B cell (primary cell): ENCODE data around the gene NPHP4. TPM values are rescaled to one million over a fixed set of nuclear protein-coding genes. Genes with fewer than 3 reads are reported as not detected.

ENCODE experiments used
- ATAC-seq: fragments of 200-7000 bp; cut with Tn5 transposase; one replicate; pipeline ENCODE4 v1.10.0; 2021; ENCODE audit warnings: low read depth, mild to moderate bottlenecking, moderate number of reproducible peaks, moderate library complexity
- CTCF ChIA-PET: fragments of 350-600 bp; sonication (Branson Sonifier 250); formaldehyde crosslinking; loops from one replicate; lab custom pipeline; 2021; ENCODE audit warnings: antibody characterized with exemption, inconsistent platforms; lab: Charles Lee
- POLR2A ChIA-PET: fragments of 350-600 bp; sonication (Branson Sonifier 250); formaldehyde crosslinking; loops from one replicate; lab custom pipeline; 2021; ENCODE audit warnings: antibody characterized with exemption; lab: Charles Lee
- DNase-seq: peaks from one replicate; pipeline ENCODE4 v3.0.0; 2013
- H2AFZ ChIP-seq: 2 replicates; pipeline ENCODE4 v1.6.1; 2012; ENCODE audit warnings: mild to moderate bottlenecking, low read depth, low read length; ENCODE audit not compliant: insufficient read depth, poor library complexity, severe bottlenecking
- H3K27ac ChIP-seq, 2 donors: 1 replicate in 1 of 2; 2 replicates in 1 of 2; pipeline ENCODE4 v1.5.1; 2012 to 2013; ENCODE audit warnings: low read length in 2 of 2, mild to moderate bottlenecking in 2 of 2, moderate library complexity in 1 of 2
- H3K27me3 ChIP-seq, 4 experiments: fragments of 200-600 bp in 1 of 4; sonication (generic) in 1 of 4; replicated peaks in 1 of 4; 1 replicate in 2 of 4; 2 replicates in 2 of 4; pipeline versions ENCODE4 v1.6.1 to v1.7.0; 2013 to 2016; ENCODE audit warnings: low read length in 3 of 4, mild to moderate bottlenecking in 2 of 4, mixed read lengths in 1 of 4, moderate library complexity in 1 of 4; ENCODE audit not compliant: insufficient read depth in 4 of 4, control insufficient read depth in 3 of 4; ENCODE audit errors: control extremely low read depth in 1 of 4
- H3K36me3 ChIP-seq, 2 experiments: replicated peaks in 1 of 2; 1 replicate in 1 of 2; 2 replicates in 1 of 2; pipeline versions ENCODE4 v1.6.1 to v1.7.1; 2013; ENCODE audit warnings: low read length in 1 of 2; ENCODE audit not compliant: insufficient read depth in 2 of 2, control insufficient read depth in 1 of 2; ENCODE audit errors: control extremely low read depth in 1 of 2, extremely low read depth in 1 of 2
- H3K4me1 ChIP-seq, 2 donors: fragments of 200-600 bp in 1 of 2; sonication (generic) in 1 of 2; 1 replicate in 1 of 2; 2 replicates in 1 of 2; pipeline versions ENCODE4 v1.5.1 to v1.6.1; 2013 to 2017; ENCODE audit warnings: low read length in 2 of 2; ENCODE audit not compliant: control insufficient read depth in 2 of 2, insufficient read depth in 2 of 2
- H3K4me2 ChIP-seq: replicated peaks from 2 replicates; pipeline ENCODE3; 2012; ENCODE audit warnings: mild to moderate bottlenecking, low read depth, low read length; ENCODE audit not compliant: poor library complexity, severe bottlenecking
- H3K4me3 ChIP-seq, 5 experiments: fragments of 200-600 bp in 1 of 5; sonication (generic) in 1 of 5; 1 replicate in 3 of 5; 2 replicates in 2 of 5; pipeline versions ENCODE4 v1.5.1 to v1.7.0; 2011 to 2016; ENCODE audit warnings: low read length in 4 of 5, mild to moderate bottlenecking in 4 of 5, low read depth in 2 of 5, control low read depth in 1 of 5, moderate library complexity in 1 of 5; ENCODE audit not compliant: insufficient read depth in 1 of 5; ENCODE audit errors: control extremely low read depth in 1 of 5, extremely low read depth in 1 of 5
- H3K79me2 ChIP-seq: fragments of 200-600 bp; sonication (generic); one replicate; pipeline ENCODE4 v1.6.0; 2016; ENCODE audit warnings: low read length; ENCODE audit not compliant: control insufficient read depth, insufficient read depth
- H3K9ac ChIP-seq: fragments of 200-600 bp; sonication (generic); 2 replicates; pipeline ENCODE4 v1.6.1; 2017; ENCODE audit warnings: mild to moderate bottlenecking, low read length, moderate library complexity
- H3K9me3 ChIP-seq, 3 donors: one replicate each; pipeline versions ENCODE4 v1.6.1 to v1.7.1; 2013; ENCODE audit warnings: low read length in 2 of 3; ENCODE audit not compliant: control insufficient read depth in 2 of 3, insufficient read depth in 1 of 3; ENCODE audit errors: control extremely low read depth in 1 of 3
- H4K20me1 ChIP-seq: 2 replicates; pipeline ENCODE4 v1.6.0; 2012; ENCODE audit warnings: mild to moderate bottlenecking, low read length; ENCODE audit not compliant: insufficient read depth, control insufficient read depth, poor library complexity, severe bottlenecking
- H3K27ac Mint-ChIP-seq: one replicate; pipeline ENCODE4 v1.8.0; 2021; ENCODE audit warnings: mixed read lengths
- H3K27me3 Mint-ChIP-seq: one replicate; pipeline ENCODE4 v1.8.0; 2021; ENCODE audit warnings: mixed read lengths
- H3K4me1 Mint-ChIP-seq: one replicate; pipeline ENCODE4 v1.8.0; 2021; ENCODE audit warnings: mixed read lengths
- H3K4me3 Mint-ChIP-seq: one replicate; pipeline ENCODE4 v1.8.0; 2021; ENCODE audit warnings: mixed read lengths
- H3K9me3 Mint-ChIP-seq: one replicate; pipeline ENCODE4 v1.8.0; 2022; ENCODE audit warnings: mixed read lengths; ENCODE audit not compliant: insufficient read depth
- CTCF ChIP-seq: fragments of 200-600 bp; IDR thresholded peaks from one replicate; pipeline ENCODE4 v1.8.0; 2022; ENCODE audit warnings: antibody characterized with exemption, mild to moderate bottlenecking
- EZH2 ChIP-seq: IDR thresholded peaks from 2 replicates; pipeline ENCODE4 v1.6.1; 2012; ENCODE audit warnings: borderline replicate concordance, low read depth, mild to moderate bottlenecking, moderate library complexity, low read length; ENCODE audit not compliant: insufficient read depth, poor library complexity, severe bottlenecking
- WGBS: methylation state at CpG from one replicate; pipeline ENCODE4 v1.1.5; 2013; ENCODE audit warnings: missing lambda C conversion rate; ENCODE audit not compliant: insufficient coverage; 5-methylcytosine and 5-hydroxymethylcytosine counted together
- intact Hi-C: fragments of 100-400 bp; cut with micrococcal nuclease; formaldehyde crosslinking; loops from one replicate; pipeline ENCODE4 v1.10.0; 2022
- polyA plus RNA-seq: library from polyadenylated mRNA; depleted of rRNA; stranded (reverse); fragments of >200 nt; gene quantifications from 2 replicates; pipeline ENCODE4 v1.2.3, GENCODE V29; 2012
- total RNA-seq, 2 donors: library from RNA; stranded (reverse); fragments of 120-200 nt in 1 of 2; gene quantifications; 1 replicate in 1 of 2; 2 replicates in 1 of 2; pipeline versions ENCODE4 v1.2.3 to v1.2.4, GENCODE V29; 2013 to 2022

NPHP4 gene
- total and polyA plus RNA-seq, 2 donors (not counting 1 experiment from before 2014, with no cell fraction given) = 6.5 to 14.8 TPM

- intact Hi-C loops = no loop called here
- Mint-ChIP-seq H3K27me3 (no peaks in the 10 kb centered on the region), H3K27ac (no peak overlapping the region), H3K4me1 (no peaks in the 10 kb centered on the region), H3K4me3 (no peak overlapping the region), H3K9me3 (no peaks in the 10 kb centered on the region)
- POLR2A ChIA-PET = no interaction called here
- Histone ChIP-seq H3K27me3 (no peaks in the 10 kb centered on the region), H2AFZ (no peak overlapping the region), H3K36me3 (no peaks in the 10 kb centered on the region), H3K4me2 (no peak overlapping the region), H3K9ac (no peak overlapping the region), H3K79me2 (no peaks in the 10 kb centered on the region), H3K4me3 (no peak overlapping the region), H3K4me1 (no peaks in the 10 kb centered on the region), H3K27ac (no peak overlapping the region), H3K9me3 (no peaks in the 10 kb centered on the region), H4K20me1 (no peaks in the 10 kb centered on the region)
- ATAC-seq (no peak), DNase-seq (no peak)
- TF ChIP-seq EZH2 = no peak
- no peak for TF ChIP-seq CTCF
- WGBS = 93% methylated on average over 8 of the region's 10 CpGs
- CTCF ChIA-PET = no interaction called here
Measured at GRCh38 chr1:5886140-5886483, 106.1 kb downstream of the NPHP4 start.

GRCh38 chr1:5885471-5886139, 106.6 kb downstream of the NPHP4 start:
- H3K27me3 ChIP-seq = no peaks in the 10 kb centered on the region
- H3K9me3 ChIP-seq = peaks cover 0 to 5% (median 0%) of the 10 kb centered on the region in 3 donors
- H3K9me3 Mint-ChIP-seq = no peaks in the 10 kb centered on the region
- no peak overlapping the region for H3K27ac Mint-ChIP-seq
- H4K20me1 ChIP-seq = no peaks in the 10 kb centered on the region
- H3K36me3 ChIP-seq = no peaks in the 10 kb centered on the region
- no peak overlapping the region for H3K4me2 ChIP-seq
- H3K79me2 ChIP-seq = no peaks in the 10 kb centered on the region
- no peak overlapping the region for H3K4me3 ChIP-seq
- ChIA-PET POLR2A (no interaction called here), CTCF (no interaction called here)
- H2AFZ ChIP-seq = no peak overlapping the region
- no peaks in the 10 kb centered on the region for H3K27me3 Mint-ChIP-seq
- 98% methylated on average over 14 of the region's 18 CpGs for WGBS
- H3K27ac ChIP-seq = no peak overlapping the region
- H3K4me1 Mint-ChIP-seq = no peaks in the 10 kb centered on the region
- TF ChIP-seq CTCF (no peak), EZH2 (no peak)
- ATAC-seq = no peak
- intact Hi-C loops = no loop called here
- no peak overlapping the region for H3K9ac ChIP-seq
- H3K4me3 Mint-ChIP-seq = no peak overlapping the region
- no peaks in the 10 kb centered on the region for H3K4me1 ChIP-seq
- DNase-seq = no peak
